ENCODE measurements around the gene COL18A1. TPM values are rescaled to one million over a fixed set of nuclear protein-coding genes. Genes with fewer than 3 reads are reported as not detected.
"Not testable (repeated sequence)": the region's sequence is repeated elsewhere in the genome, so short reads cannot be mapped to it uniquely, and the experiment has no call there.

COL18A1 gene
- total RNA-seq, 1 experiment from 2014 or later, result 347 TPM

DNA sequence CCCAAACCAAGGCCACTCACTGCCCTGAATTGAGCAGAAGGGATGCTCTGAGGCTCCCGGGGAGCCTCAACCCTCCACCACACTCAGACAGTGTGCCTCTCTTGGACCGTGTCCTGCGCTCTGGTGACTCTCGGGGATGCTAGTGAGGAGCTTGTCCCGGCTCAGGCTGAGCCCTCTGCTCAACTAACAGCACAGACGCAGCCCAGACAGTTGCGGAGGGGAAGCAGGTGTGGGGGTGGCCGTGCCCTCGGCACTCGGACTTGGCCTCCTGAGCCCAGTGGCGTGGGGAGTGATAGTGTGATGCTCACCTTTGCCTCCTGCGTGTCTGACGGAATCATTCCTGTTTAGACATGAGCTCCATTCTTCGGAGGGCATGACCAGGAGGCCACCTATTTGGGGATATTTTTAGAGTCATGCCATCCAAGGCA is 152.7 kb downstream of the COL18A1 start:
- no peak for DNase-seq (ENCODE audit: low read depth)

DNA sequence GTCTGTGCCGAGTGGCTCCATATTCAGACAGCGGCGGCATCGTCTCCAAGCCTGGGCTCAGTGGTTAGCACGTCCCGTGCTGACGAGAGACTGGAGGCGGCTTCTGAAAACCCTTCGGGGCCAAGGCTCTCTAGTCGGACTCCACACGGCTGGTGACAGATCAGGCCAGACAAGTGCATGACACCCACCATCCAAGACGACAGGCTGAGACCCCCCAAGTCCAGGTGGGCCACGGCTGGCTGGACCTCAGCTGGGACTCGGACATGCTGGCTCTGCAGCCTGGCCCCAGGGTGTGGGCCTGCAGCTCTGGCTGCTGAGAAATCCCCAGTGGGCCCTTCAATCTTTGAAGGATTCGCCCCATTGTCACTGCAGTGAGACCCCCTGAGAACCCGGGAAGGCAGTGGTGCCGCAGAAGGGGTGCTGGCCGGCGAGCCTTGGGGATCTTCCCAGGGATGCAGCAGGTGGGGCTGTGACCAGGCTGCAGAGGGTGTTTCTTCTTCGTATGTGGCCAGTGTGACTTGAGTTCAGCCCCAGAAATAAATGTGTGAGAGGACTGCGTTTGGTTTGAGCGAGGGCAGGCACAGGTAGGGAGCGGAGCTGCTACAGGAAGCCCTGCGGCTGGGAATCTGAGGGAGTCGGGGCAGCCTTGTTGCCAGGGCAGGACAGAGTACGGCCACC is 153.2 kb downstream of the COL18A1 start:
- no peak for DNase-seq (ENCODE audit: low read depth)

GRCh38 chr21:45559216-45560105 is 154.5 kb downstream of the COL18A1 start:
- DNase-seq (ENCODE audit: low read depth), result no peak

GRCh38 chr21:45560106-45561021 is 155.4 kb downstream of the COL18A1 start:
- DNase-seq (ENCODE audit: low read depth), result no peak

DNA sequence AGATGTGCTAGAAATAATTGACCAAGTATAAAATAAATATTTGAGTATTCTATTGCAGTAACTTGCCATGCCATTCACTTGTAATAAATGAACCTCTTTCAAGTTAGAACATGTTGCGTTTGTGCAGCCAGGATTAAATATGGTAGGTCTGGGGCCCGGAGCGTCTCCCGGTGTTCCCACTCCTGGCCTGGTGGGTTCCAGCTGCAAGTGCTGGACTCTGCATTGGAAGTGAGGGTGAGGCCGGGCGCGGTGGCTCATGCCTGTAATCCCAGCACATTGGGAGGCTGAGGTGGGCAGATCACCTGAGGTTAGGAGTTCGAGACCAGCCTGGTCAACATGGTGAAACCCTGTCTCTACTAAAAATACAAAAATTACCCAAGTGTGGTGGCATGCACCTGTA is 156.3 kb downstream of the COL18A1 start:
- DNase-seq (ENCODE audit: low read depth), result not testable (repeated sequence)

DNA sequence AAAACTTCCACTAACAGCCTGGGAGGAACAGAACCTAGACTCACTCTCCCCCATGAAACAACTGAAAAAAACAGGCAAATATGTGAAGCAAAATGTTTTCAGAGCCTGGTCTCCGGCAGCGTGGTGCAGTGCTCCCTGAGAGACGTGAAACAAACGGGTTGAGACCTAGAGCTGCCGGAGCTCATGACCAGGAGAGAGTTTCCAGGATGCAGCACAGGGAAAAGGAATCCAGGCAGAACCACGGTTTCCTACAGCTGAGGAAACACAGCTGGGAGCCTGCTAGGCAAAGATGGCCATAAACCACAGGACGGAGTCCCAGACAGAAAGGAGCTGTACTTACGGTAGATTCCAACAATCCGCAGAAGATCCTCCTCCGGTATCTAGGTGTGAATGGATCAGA is 157.4 kb downstream of the COL18A1 start:
- DNase-seq (ENCODE audit: low read depth), result no peak

DNA sequence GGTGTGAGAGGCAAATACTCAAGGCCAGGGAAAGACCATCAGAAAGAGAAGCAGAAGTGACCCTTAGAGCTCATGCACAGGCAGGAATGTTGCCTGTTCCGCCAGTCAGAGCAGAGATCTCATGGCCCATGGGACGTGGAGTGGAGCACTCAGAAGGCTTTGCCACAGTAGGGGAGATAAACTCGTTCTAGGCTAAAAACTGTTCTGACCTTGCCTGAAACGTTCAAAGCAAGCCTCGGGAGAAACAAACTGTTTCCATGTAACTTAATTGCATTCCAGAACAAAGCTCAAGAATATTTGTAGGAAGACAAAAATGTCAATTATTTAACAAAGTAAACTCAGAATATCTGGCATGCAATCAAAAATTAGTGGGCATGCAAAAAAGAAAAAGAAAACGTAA is 158.0 kb downstream of the COL18A1 start:
- no peak for DNase-seq (ENCODE audit: low read depth)

Other genes with a start within 250 kb of the COL18A1 start
- 65.7 and 81.8 TPM in 2 replicates for gene POFUT2, start 117.3 kb upstream of the COL18A1 start, total RNA-seq (2014; rRNA removed; shearing (Covaris generic))
- gene SLC19A1, start 137.3 kb downstream of the COL18A1 start, total RNA-seq (2014; rRNA removed; shearing (Covaris generic)), result 10.1 and 16.7 TPM in 2 replicates
- gene PCBP3, start 238.6 kb downstream of the COL18A1 start, total RNA-seq (2014; rRNA removed; shearing (Covaris generic)), result 0.10 TPM in 1 of 2 replicates, not detected in the other